ENCODE measurements around the gene LOXL3. TPM values are rescaled to one million over a fixed set of nuclear protein-coding genes. Genes with fewer than 3 reads are reported as not detected.

Gene LOXL3
- total RNA-seq, 2 experiments from 2014 or later, result 0.21 to 0.98 TPM

DNA sequence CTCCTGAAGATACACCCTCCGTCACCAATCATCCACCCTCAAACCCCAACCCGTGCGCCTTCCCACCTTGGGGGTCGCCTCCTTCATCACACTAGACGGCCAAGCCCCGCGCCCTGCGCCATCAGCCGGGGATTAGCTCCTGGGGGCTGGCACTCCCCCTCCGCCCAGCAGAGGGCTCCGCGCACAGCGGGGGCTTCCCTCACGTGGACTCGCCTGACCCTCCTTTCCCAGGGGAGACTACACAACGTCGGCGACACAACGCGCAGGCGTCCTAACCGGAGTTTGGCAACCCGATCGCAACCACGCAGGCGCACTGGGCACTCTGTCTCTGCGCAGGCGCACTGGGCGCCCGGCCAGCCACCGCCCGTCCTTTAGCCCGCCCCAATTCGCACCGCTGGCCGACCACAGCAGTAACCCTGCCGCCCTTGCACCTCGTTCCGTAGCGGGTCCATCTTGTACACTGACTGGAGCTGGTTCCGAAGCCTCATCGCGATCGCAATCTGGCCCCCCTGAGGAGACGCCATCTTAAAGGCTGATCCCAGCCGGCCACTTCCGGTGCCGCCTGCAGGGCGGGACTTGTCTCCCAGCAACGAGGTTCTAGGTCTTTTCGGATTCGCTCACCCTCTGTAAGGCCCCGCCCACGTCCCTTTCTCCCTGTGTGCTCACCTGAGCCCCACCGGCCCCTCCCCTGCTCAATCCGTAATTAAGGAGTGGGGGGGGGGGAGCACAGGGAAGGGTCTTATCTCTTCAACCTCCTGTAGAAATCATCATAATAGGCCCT is 46.4 kb downstream of the LOXL3 start, which contains the start of gene PCGF1:
Gene PCGF1, minus strand, starts transcription at position 551 of the 781 bp plus-strand sequence. Its CDS starts 27 bp downstream, at position 524.
- peak within 1 kb of the TSS; percentile 96 for H3K4me2 ChIP-seq (ENCODE audit: low read length)
- no peak for TF ChIP-seq EZH2phosphoT487 (IDR thresholded peaks at IDR 0.05; ENCODE audit: borderline replicate concordance, low read depth, low read length)
- TF ChIP-seq, protein P1, sequence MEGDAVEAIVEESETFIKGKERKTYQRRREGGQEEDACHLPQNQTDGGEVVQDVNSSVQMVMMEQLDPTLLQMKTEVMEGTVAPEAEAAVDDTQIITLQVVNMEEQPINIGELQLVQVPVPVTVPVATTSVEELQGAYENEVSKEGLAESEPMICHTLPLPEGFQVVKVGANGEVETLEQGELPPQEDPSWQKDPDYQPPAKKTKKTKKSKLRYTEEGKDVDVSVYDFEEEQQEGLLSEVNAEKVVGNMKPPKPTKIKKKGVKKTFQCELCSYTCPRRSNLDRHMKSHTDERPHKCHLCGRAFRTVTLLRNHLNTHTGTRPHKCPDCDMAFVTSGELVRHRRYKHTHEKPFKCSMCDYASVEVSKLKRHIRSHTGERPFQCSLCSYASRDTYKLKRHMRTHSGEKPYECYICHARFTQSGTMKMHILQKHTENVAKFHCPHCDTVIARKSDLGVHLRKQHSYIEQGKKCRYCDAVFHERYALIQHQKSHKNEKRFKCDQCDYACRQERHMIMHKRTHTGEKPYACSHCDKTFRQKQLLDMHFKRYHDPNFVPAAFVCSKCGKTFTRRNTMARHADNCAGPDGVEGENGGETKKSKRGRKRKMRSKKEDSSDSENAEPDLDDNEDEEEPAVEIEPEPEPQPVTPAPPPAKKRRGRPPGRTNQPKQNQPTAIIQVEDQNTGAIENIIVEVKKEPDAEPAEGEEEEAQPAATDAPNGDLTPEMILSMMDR (conservative IDR thresholded peaks at IDR 0.05; ENCODE audit: low read length), result peak; percentile 76
- H2AFZ ChIP-seq (ENCODE audit: low read length), result peak within 1 kb of the TSS; percentile 95
- H3K9me2 ChIP-seq (ENCODE audit: insufficient read depth, low read length), result no peaks in the 10 kb centered on the region
- peak within 1 kb of the TSS; percentile 77 for H3K4me3 ChIP-seq (ENCODE audit: low read depth, low read length, poor library complexity, severe bottlenecking)
- peaks cover 25% of the 10 kb centered on the region for H3K4me1 ChIP-seq (ENCODE audit: insufficient read depth, low read length, poor library complexity, severe bottlenecking)
- H3K79me2 ChIP-seq (ENCODE audit: insufficient read depth, low read depth, low read length), result peaks cover 5% of the 10 kb centered on the region; the same call in 1 of the 2 replicates
- BruUV-seq (replicated peaks), result no TSS peak
- CTCF ChIA-PET (ENCODE audit: unreplicated experiment), result interaction anchor here (0.6 to 1.2 kb wide), 3 partner anchors 24 to 81 kb away, joined by 3 to 4 read pairs (median 3); no protein-coding TSS in a partner anchor
- no peaks in the 10 kb centered on the region for H3K9me3 ChIP-seq (ENCODE audit: low read length)
- intact Hi-C loops (cut with micrococcal nuclease; ENCODE audit: unreplicated experiment), result loop anchor here (1.0 kb wide), 3 partner anchors 22 to 80 kb away; partner anchors contain the start of genes AUP1, HTRA2 and TTC31
- DNase-seq (ENCODE audit: low spot score), result peak; percentile 99
- no peaks in the 10 kb centered on the region for H4K20me1 ChIP-seq (ENCODE audit: insufficient read depth, low read length)
- POLR2A ChIA-PET, result interaction anchor here (0.7 to 1.0 kb wide), 3 partner anchors 13 to 78 kb away, joined by 3 to 4 read pairs (median 3); no protein-coding TSS in a partner anchor
- peak within 1 kb of the TSS; percentile 81 for H3K27ac ChIP-seq (ENCODE audit: low read depth, low read length, poor library complexity, severe bottlenecking)
- peaks cover 15% of the 10 kb centered on the region for H3K36me3 ChIP-seq (ENCODE audit: insufficient read depth, low read length)

GRCh38 chr2:74505448-74506246 is 48.1 kb downstream of the LOXL3 start:
- H4K20me1 ChIP-seq (ENCODE audit: insufficient read depth, low read length), result no peaks in the 10 kb centered on the region
- TF ChIP-seq, protein P1 (conservative IDR thresholded peaks at IDR 0.05; ENCODE audit: low read length), result no peak
- no peak for TF ChIP-seq EZH2phosphoT487 (IDR thresholded peaks at IDR 0.05; ENCODE audit: borderline replicate concordance, low read depth, low read length)
- BruUV-seq (replicated peaks), result no TSS peak
- CTCF ChIA-PET (ENCODE audit: unreplicated experiment), result no interaction called here
- H3K9me3 ChIP-seq (ENCODE audit: low read length), result no peaks in the 10 kb centered on the region
- H3K4me1 ChIP-seq (ENCODE audit: insufficient read depth, low read length, poor library complexity, severe bottlenecking), result peaks cover 25% of the 10 kb centered on the region
- POLR2A ChIA-PET, result interaction anchor here (1.0 kb wide), 1 partner anchor 73 kb away, joined by 3 read pairs; no protein-coding TSS in a partner anchor
- H3K36me3 ChIP-seq (ENCODE audit: insufficient read depth, low read length), result peaks cover 15% of the 10 kb centered on the region
- intact Hi-C loops (cut with micrococcal nuclease; ENCODE audit: unreplicated experiment), result no loop called here
- no peak overlapping the region for H2AFZ ChIP-seq (ENCODE audit: low read length)
- H3K79me2 ChIP-seq (ENCODE audit: insufficient read depth, low read depth, low read length), result peaks cover 5% of the 10 kb centered on the region; the same call in 1 of the 2 replicates
- H3K4me3 ChIP-seq (ENCODE audit: low read depth, low read length, poor library complexity, severe bottlenecking), result no peak overlapping the region
- H3K4me2 ChIP-seq (ENCODE audit: low read length), result peak overlapping the region; percentile 96
- no peaks in the 10 kb centered on the region for H3K9me2 ChIP-seq (ENCODE audit: insufficient read depth, low read length)
- DNase-seq (ENCODE audit: low spot score), result no peak
- no peak overlapping the region for H3K27ac ChIP-seq (ENCODE audit: low read depth, low read length, poor library complexity, severe bottlenecking)
